ENCODE data around the gene FN3KRP.

- TF ChIP-seq CTCF (IDR thresholded peaks at IDR 0.05) (no peak), EP300 (IDR thresholded peaks at IDR 0.05) (no peak)
Measured at GRCh38 chr17:82693168-82693867, 23.2 kb upstream of the FN3KRP start.

Data from ovary (tissue), 3 donors.